ENCODE measurements around the gene UBE2F.

GRCh38 chr2:238040918-238041317 is 74.1 kb downstream of the UBE2F start:
- TF ChIP-seq, protein P1, sequence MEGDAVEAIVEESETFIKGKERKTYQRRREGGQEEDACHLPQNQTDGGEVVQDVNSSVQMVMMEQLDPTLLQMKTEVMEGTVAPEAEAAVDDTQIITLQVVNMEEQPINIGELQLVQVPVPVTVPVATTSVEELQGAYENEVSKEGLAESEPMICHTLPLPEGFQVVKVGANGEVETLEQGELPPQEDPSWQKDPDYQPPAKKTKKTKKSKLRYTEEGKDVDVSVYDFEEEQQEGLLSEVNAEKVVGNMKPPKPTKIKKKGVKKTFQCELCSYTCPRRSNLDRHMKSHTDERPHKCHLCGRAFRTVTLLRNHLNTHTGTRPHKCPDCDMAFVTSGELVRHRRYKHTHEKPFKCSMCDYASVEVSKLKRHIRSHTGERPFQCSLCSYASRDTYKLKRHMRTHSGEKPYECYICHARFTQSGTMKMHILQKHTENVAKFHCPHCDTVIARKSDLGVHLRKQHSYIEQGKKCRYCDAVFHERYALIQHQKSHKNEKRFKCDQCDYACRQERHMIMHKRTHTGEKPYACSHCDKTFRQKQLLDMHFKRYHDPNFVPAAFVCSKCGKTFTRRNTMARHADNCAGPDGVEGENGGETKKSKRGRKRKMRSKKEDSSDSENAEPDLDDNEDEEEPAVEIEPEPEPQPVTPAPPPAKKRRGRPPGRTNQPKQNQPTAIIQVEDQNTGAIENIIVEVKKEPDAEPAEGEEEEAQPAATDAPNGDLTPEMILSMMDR (IDR thresholded peaks at IDR 0.05), result no peak
- no peak for TF ChIP-seq POLR2A (IDR thresholded peaks at IDR 0.05)

All from testis (tissue), 2 donors.